ENCODE results near the gene DLD. TPM values are rescaled to one million over a fixed set of nuclear protein-coding genes. Genes with fewer than 3 reads are reported as not detected.

DLD gene
- total RNA-seq, 1 donor from 2014 or later = 186 TPM

DNA sequence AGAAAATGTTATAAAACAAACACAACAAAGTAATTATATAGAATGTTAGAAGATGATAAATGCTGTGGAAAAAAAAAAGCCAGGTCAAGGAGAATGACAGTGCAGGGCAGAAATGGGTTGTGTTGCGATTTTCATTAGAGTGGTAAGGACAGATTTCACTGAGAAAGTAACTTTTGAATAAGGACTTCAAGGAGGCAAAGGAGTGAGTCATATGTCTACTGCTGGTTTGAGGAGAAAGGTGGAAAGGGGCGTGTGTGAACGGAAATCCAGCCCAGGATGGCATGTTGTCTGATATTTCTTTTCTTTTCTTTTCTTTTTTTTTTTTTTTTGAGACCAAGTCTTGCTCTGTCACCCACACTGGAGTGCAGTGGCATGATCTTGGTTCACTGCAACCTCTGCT lies 12.3 kb upstream of the DLD start:
- Mint-ChIP-seq H3K27me3 (ENCODE audit: insufficient read depth, low read depth) (peaks cover 2% of the 10 kb centered on the region), H3K4me1 (peaks cover 10% of the 10 kb centered on the region), H3K36me3 (no peaks in the 10 kb centered on the region), H3K9me3 (no peaks in the 10 kb centered on the region), H3K4me3 (no peak overlapping the region), H3K27ac (no peak overlapping the region)
- TF ChIP-seq, protein P1, sequence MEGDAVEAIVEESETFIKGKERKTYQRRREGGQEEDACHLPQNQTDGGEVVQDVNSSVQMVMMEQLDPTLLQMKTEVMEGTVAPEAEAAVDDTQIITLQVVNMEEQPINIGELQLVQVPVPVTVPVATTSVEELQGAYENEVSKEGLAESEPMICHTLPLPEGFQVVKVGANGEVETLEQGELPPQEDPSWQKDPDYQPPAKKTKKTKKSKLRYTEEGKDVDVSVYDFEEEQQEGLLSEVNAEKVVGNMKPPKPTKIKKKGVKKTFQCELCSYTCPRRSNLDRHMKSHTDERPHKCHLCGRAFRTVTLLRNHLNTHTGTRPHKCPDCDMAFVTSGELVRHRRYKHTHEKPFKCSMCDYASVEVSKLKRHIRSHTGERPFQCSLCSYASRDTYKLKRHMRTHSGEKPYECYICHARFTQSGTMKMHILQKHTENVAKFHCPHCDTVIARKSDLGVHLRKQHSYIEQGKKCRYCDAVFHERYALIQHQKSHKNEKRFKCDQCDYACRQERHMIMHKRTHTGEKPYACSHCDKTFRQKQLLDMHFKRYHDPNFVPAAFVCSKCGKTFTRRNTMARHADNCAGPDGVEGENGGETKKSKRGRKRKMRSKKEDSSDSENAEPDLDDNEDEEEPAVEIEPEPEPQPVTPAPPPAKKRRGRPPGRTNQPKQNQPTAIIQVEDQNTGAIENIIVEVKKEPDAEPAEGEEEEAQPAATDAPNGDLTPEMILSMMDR (IDR thresholded peaks at IDR 0.05) = no peak
- TF ChIP-seq EZH2 (IDR thresholded peaks at IDR 0.05) (no peak), EZH2phosphoT487 (IDR thresholded peaks at IDR 0.05) (no peak)
- no peaks in the 10 kb centered on the region for H3K27me3 ChIP-seq
- no peaks in the 10 kb centered on the region for H3F3A ChIP-seq (ENCODE audit: low read depth)
- H3K9ac ChIP-seq = no peak overlapping the region
- peak overlapping the region; percentile 42 for H2AFZ ChIP-seq (replicated peaks)
- no peaks in the 10 kb centered on the region for H3K36me3 ChIP-seq
- H4K20me1 ChIP-seq (ENCODE audit: low read depth) = no peaks in the 10 kb centered on the region
- H3K4me1 ChIP-seq = no peaks in the 10 kb centered on the region
- H3K4me2 ChIP-seq = no peak overlapping the region
- H3K9me3 ChIP-seq (ENCODE audit: low read depth) = no peaks in the 10 kb centered on the region
- H3K4me3 ChIP-seq = no peak overlapping the region
- H3K79me2 ChIP-seq (ENCODE audit: low read depth) = no peaks in the 10 kb centered on the region
- no peak overlapping the region for H3K27ac ChIP-seq
- no peak for DNase-seq (ENCODE audit: low spot score)

DNA sequence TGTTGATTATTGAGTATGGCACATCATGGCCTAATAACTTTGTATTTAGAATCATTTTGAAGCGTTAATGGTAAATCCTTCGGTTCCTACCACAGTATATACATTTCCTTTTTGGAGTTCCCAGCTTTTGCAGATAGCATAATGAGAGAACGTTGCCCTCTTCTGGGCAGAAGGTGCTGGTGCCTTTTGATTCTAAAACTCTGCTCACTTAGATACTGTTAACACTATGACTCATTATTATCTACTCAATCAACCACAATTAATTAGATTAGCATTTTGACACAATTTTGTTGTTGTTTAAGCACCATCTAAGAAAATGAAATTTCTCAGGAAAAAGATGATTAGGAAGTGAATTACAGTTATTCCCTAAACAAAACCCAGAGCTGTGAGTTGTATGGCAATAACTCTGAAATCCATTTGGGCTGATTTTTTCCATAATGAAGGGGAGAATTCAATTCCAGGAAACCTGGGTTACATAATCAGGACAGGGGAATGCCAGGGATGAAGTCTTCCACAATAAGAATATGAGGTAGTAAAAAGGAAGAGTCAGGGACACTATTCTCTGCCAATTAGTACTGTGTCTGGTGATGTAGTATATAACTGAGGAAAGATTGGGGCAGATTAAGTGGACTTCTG lies 11.5 kb upstream of the DLD start:
- no peak overlapping the region for H3K4me2 ChIP-seq
- H3K27me3 Mint-ChIP-seq (ENCODE audit: insufficient read depth, low read depth) = peaks cover 2% of the 10 kb centered on the region
- no peaks in the 10 kb centered on the region for H3K36me3 ChIP-seq
- H3K27me3 ChIP-seq = no peaks in the 10 kb centered on the region
- no peak overlapping the region for H3K27ac ChIP-seq
- DNase-seq (ENCODE audit: low spot score) = peak; percentile 65
- H3K4me3 ChIP-seq = no peak overlapping the region
- H3K36me3 Mint-ChIP-seq = no peaks in the 10 kb centered on the region
- TF ChIP-seq EZH2 (IDR thresholded peaks at IDR 0.05) (no peak), EZH2phosphoT487 (IDR thresholded peaks at IDR 0.05) (no peak)
- TF ChIP-seq, protein P1 (IDR thresholded peaks at IDR 0.05) = peak; percentile 85
- no peaks in the 10 kb centered on the region for H4K20me1 ChIP-seq (ENCODE audit: low read depth)
- no peaks in the 10 kb centered on the region for H3K4me1 ChIP-seq
- H3K79me2 ChIP-seq (ENCODE audit: low read depth) = no peaks in the 10 kb centered on the region
- peaks cover 10% of the 10 kb centered on the region for H3K4me1 Mint-ChIP-seq
- H3K9me3 Mint-ChIP-seq = no peaks in the 10 kb centered on the region
- H3K4me3 Mint-ChIP-seq = no peak overlapping the region
- no peak overlapping the region for H3K9ac ChIP-seq
- H3F3A ChIP-seq (ENCODE audit: low read depth) = no peaks in the 10 kb centered on the region
- no peaks in the 10 kb centered on the region for H3K9me3 ChIP-seq (ENCODE audit: low read depth)
- H3K27ac Mint-ChIP-seq = no peak overlapping the region
- peak overlapping the region; percentile 42 for H2AFZ ChIP-seq (replicated peaks)

DNA sequence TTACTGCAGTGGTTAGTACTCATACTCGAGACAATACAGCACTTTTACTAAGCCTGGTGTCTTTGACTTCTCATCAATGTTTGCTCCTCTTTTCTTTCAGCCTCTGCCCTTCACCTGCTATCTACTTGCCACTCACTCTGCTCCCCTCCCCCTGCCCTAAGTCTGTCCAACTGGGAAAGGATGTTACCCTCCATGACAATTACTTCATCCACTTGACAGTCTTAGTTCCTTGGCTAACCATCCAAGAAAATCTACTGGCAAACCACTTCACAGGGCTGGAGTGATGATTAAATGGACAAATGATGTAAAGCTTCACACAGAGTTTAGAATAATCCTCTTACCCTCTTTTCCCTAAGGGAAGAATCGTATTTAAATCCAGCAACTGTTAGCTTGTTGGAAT lies 8.2 kb upstream of the DLD start:
- Histone ChIP-seq H3K79me2 (ENCODE audit: low read depth) (no peaks in the 10 kb centered on the region), H3K36me3 (no peaks in the 10 kb centered on the region), H2AFZ (replicated peaks) (no peak overlapping the region), H3K9ac (no peak overlapping the region), H3K9me3 (ENCODE audit: low read depth) (no peaks in the 10 kb centered on the region), H3K27me3 (no peaks in the 10 kb centered on the region), H4K20me1 (ENCODE audit: low read depth) (no peaks in the 10 kb centered on the region), H3K4me2 (no peak overlapping the region), H3K4me1 (no peaks in the 10 kb centered on the region), H3F3A (ENCODE audit: low read depth) (no peaks in the 10 kb centered on the region), H3K27ac (no peak overlapping the region), H3K4me3 (no peak overlapping the region)
- H3K4me3 Mint-ChIP-seq = no peak overlapping the region
- no peaks in the 10 kb centered on the region for H3K9me3 Mint-ChIP-seq
- TF ChIP-seq, protein P1 (IDR thresholded peaks at IDR 0.05) = no peak
- DNase-seq (ENCODE audit: low spot score) = no peak
- H3K4me1 Mint-ChIP-seq = peaks cover 8% of the 10 kb centered on the region
- H3K27ac Mint-ChIP-seq = no peak overlapping the region
- H3K27me3 Mint-ChIP-seq (ENCODE audit: insufficient read depth, low read depth) = peaks cover 2% of the 10 kb centered on the region
- H3K36me3 Mint-ChIP-seq = no peaks in the 10 kb centered on the region
